HUES6 (cell line): Measurements from ENCODE around the gene OLFML2A.
A peak's percentile ranks its signal among the peaks of the same experiment; 100 is the strongest.

Experiments used
- H3K27ac ChIP-seq: 2 replicates; pipeline ENCODE4 v1.7.0; 2013; ENCODE audit warnings: low read depth, mild to moderate bottlenecking, low read length, inconsistent platforms
- H3K27me3 ChIP-seq: 2 replicates; pipeline ENCODE4 v1.6.1; 2013; ENCODE audit warnings: low read length; ENCODE audit not compliant: control insufficient read depth, insufficient read depth
- H3K36me3 ChIP-seq: 2 replicates; pipeline ENCODE4 v1.6.1; 2013; ENCODE audit warnings: low read length; ENCODE audit not compliant: control insufficient read depth, insufficient read depth
- H3K4me1 ChIP-seq: 2 replicates; pipeline ENCODE4 v1.6.1; 2013; ENCODE audit warnings: low read length; ENCODE audit not compliant: control insufficient read depth, insufficient read depth
- H3K4me3 ChIP-seq: 2 replicates; pipeline ENCODE4 v1.5.1; 2013; ENCODE audit warnings: low read depth, low read length
- H3K9ac ChIP-seq: one replicate; pipeline ENCODE4 v1.6.1; 2013; ENCODE audit warnings: mild to moderate bottlenecking, low read length
- H3K9me3 ChIP-seq: 2 replicates; pipeline ENCODE4 v1.6.1; 2013; ENCODE audit warnings: low read depth, low read length; ENCODE audit not compliant: control insufficient read depth, insufficient read depth

OLFML2A gene

DNA sequence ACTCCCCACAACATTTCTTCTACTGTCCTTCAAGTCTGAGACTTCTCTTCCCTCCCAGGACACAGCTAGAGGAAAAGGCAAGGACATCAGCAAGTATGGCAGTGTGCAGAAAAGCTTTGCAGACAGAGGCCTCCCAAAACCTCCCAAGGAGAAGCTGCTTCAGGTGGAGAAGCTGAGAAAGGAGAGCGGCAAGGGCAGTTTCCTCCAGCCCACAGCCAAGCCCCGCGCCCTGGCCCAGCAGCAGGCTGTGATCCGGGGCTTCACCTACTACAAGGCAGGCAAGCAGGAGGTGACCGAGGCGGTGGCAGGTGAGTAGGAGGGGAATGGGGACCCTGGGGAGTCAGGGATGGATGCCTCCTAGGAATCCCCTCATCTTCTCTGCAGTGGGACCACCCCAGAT, 24.4 kb downstream of the OLFML2A start:
- no peaks in the 10 kb centered on the region for H3K9me3 ChIP-seq
- H3K27me3 ChIP-seq: no peaks in the 10 kb centered on the region
- H3K9ac ChIP-seq: no peak overlapping the region
- H3K4me3 ChIP-seq: no peak overlapping the region
- H3K4me1 ChIP-seq: no peaks in the 10 kb centered on the region
- no peak overlapping the region for H3K27ac ChIP-seq
- H3K36me3 ChIP-seq: no peaks in the 10 kb centered on the region

DNA sequence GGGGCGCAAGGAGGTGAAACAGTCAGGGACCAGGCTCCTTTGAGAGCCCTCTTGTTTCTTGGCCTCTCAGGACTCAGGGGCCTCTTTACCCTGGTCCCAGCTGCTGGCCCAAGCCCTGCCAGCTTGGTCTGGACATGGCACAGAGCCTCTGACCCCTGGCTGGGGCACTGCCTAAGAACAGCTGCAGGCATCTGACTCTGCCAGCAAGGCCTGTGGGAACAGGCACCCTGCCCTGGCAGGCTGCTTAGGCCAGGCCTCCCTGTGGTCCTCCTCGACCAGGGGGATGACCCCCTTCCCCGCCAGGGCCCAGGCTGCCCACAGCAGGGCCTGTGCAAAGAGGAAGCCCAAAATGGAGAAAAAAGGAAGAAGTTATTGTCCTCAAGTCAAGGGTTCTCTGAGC, 25.5 kb downstream of the OLFML2A start:
- H3K9me3 ChIP-seq: no peaks in the 10 kb centered on the region
- H3K27me3 ChIP-seq: no peaks in the 10 kb centered on the region
- no peak overlapping the region for H3K27ac ChIP-seq
- H3K36me3 ChIP-seq: no peaks in the 10 kb centered on the region
- H3K9ac ChIP-seq: no peak overlapping the region
- no peak overlapping the region for H3K4me3 ChIP-seq
- H3K4me1 ChIP-seq: no peaks in the 10 kb centered on the region

DNA sequence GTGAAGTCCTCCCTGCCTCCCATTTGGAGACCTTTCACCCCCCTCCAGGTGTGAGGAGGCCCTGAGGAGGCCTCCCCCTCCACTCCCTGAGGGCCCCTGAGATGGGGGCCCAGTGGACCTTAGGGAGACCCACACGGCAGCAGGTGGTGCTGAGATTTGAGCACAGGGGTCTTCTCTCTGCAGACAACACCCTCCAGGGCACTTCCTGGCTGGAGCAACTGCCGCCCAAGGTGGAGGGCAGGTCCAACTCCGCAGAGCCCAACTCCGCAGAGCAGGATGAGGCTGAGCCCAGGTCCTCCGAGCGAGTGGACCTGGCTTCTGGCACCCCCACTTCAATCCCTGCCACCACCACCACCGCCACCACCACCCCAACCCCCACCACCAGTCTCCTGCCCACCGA, 27.0 kb downstream of the OLFML2A start:
- H3K9ac ChIP-seq: no peak overlapping the region
- H3K27me3 ChIP-seq: no peaks in the 10 kb centered on the region
- no peaks in the 10 kb centered on the region for H3K36me3 ChIP-seq
- H3K9me3 ChIP-seq: no peaks in the 10 kb centered on the region
- H3K4me3 ChIP-seq: no peak overlapping the region
- peaks cover 5% of the 10 kb centered on the region; the same call in 1 of the 2 replicates for H3K4me1 ChIP-seq
- no peak overlapping the region for H3K27ac ChIP-seq

DNA sequence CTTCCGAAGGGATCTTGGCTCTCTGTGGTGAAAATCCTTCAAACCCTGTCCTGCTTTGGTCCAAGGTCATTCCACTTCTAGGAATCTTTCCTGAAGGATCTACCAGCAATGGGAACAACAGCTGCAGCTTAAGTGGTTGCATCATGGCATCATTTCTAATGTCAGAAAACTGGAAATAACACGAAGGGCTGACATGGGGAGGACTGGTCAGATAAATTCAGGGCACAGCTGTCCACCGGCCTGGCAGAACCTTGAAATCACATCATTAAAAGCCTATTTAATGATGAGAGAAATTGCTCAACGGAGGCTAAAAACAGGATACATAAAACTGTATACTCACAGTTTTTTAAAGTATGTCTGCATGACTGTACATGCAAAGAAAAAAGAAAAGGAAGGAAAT, 28.3 kb downstream of the OLFML2A start:
- no peak overlapping the region for H3K9ac ChIP-seq
- H3K27ac ChIP-seq: no peak overlapping the region
- H3K36me3 ChIP-seq: no peaks in the 10 kb centered on the region
- no peak overlapping the region for H3K4me3 ChIP-seq
- H3K4me1 ChIP-seq: peaks cover 7% of the 10 kb centered on the region; the same call in 1 of the 2 replicates
- no peaks in the 10 kb centered on the region for H3K27me3 ChIP-seq
- H3K9me3 ChIP-seq: no peaks in the 10 kb centered on the region

DNA sequence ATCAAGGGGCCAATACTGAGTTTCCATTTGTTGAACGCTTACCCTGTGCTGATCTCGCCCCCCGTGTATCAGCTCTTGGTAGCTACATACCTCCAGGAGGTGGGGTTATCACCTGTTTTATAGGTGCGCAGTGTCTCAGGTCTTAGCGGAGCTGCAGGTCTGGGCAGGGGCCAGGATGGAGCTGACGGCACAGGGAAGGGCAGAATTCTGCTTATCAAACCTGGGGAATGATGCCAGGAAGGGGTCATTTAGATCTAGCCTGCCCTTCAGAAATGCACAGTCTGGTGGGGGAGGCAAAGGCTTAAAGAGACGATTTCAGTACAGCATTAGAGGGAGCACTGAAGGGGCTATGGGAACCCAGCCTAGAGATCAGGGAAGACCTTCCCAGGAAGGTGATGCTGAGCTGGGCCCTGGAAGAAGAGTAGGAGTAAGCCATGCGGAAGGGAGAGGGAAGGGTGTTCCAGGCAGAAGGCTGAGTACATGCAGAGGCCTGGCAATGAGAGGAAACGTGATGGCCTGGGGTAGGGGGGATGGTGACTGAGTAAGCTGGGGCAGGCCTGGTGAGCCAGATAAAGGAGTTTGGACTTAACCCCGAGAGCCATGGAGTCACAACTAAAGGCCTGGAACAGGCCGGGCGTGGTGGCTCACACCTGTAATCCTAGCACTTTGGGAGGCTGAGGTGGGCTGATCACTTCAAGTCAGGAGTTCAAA, 31.5 kb downstream of the OLFML2A start:
- Histone ChIP-seq H3K9me3 (no peaks in the 10 kb centered on the region), H3K9ac (no peak overlapping the region), H3K27me3 (no peaks in the 10 kb centered on the region), H3K27ac (no peak overlapping the region), H3K4me1 (peaks cover 37% of the 10 kb centered on the region), H3K36me3 (no peaks in the 10 kb centered on the region), H3K4me3 (no peak overlapping the region)

DNA sequence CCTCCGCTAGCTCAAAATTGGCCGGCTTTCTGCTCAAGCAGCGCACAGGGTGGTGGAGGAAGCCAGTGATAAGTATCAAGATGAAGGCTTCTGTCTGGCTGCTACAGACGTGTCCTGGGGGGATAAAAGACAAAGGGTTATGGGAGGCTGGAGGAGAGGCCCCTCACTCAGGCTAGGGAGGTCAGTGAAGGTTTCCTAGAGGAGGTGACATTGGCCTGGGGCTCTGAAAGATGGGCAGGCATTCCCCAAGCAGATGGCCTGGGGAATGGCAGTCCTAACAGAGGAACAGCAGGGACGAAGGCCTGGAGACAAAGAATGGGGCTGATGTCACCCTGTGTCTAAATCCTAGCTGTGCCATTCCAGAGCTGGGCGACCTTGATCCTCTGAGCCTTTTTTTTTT, 32.3 kb downstream of the OLFML2A start:
- peaks cover 45% of the 10 kb centered on the region for H3K4me1 ChIP-seq
- no peaks in the 10 kb centered on the region for H3K27me3 ChIP-seq
- no peak overlapping the region for H3K27ac ChIP-seq
- H3K9ac ChIP-seq: no peak overlapping the region
- H3K36me3 ChIP-seq: no peaks in the 10 kb centered on the region
- no peaks in the 10 kb centered on the region for H3K9me3 ChIP-seq
- no peak overlapping the region for H3K4me3 ChIP-seq

DNA sequence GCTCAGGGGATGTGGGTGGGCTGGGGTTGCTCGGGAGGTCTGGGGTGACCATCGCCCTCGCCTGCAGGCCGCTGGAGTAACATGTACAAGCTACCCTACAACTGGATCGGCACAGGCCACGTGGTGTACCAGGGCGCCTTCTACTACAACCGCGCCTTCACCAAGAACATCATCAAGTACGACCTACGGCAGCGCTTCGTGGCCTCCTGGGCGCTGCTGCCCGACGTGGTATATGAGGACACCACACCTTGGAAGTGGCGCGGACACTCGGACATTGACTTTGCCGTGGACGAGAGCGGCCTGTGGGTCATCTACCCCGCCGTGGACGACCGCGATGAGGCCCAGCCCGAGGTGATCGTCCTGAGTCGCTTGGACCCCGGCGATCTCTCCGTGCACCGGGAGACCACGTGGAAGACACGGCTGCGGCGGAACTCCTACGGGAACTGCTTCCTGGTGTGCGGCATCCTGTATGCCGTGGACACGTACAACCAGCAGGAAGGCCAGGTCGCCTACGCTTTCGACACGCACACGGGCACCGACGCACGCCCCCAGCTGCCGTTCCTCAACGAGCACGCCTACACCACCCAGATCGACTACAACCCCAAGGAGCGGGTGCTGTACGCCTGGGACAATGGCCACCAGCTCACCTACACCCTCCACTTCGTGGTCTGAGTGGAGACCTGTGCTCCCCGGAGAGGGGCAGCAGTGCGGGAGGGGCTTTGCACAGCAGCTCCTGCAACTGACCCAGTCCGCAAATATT, 33.0 kb downstream of the OLFML2A start:
- Histone ChIP-seq H3K36me3 (no peaks in the 10 kb centered on the region), H3K4me3 (no peak overlapping the region), H3K4me1 (peaks cover 46% of the 10 kb centered on the region), H3K9ac (no peak overlapping the region), H3K27ac (no peak overlapping the region; the same call in 1 of the 2 replicates), H3K9me3 (no peaks in the 10 kb centered on the region), H3K27me3 (no peaks in the 10 kb centered on the region)

DNA sequence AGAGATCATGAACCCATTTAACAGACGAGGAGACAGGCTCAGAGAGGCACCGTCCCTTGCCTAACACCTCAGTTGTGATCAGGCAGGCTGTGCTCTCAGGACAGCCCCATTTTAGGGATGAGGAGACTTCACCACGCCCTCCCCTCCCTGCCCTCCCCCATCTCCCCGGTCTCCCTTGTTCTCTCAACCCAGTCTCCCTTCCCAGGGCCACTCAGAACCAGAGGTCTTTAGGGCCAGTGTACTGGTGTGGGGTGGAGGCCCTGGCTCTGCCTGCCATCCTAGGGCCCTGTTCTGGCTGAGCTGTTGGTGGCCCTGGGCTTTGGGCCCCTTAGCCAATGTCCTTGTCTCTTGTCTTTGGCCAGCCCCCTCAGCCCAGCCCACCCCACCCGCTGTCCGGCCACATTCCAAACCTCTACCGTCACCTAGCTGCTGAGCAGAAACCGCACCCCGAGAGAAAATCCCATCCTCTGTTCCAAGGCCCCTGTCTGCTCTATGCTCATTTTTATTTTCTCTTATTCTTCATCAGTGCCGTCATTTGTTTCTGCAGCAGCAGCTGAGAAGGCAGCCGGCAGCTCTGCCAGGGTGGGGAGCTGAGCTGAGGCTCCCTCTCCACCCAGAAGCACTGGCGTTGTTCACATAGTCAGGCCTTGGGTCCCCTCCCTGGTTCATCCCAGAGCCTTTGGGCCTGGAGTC, 33.9 kb downstream of the OLFML2A start:
- H3K36me3 ChIP-seq: no peaks in the 10 kb centered on the region
- peak overlapping the region; percentile 65 for H3K9ac ChIP-seq
- H3K4me1 ChIP-seq: peaks cover 46% of the 10 kb centered on the region
- H3K27ac ChIP-seq: peak overlapping the region; percentile 92
- peak overlapping the region; percentile 40; the same call in 1 of the 2 replicates for H3K4me3 ChIP-seq
- H3K27me3 ChIP-seq: no peaks in the 10 kb centered on the region
- no peaks in the 10 kb centered on the region for H3K9me3 ChIP-seq

DNA sequence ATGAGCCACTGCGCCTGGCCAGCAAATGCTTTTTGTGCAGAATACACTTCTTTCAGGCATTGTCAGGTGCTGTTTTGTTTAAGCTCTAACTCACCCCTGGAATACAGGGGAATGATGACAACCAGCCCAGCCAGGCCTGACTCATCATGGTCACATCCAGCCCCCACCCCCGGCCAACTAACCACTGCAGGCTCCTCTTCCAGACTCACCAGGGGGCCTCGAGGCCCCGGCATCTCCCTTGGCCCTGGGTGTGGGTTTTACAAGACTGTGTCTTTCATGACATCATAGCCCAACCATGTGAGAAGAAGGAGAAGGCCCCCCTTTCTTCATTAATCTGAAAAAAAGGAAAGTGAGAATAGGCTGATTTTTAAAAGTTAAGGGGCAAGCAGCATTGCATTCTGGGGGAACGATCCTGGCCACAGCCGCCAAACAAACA, 35.5 kb downstream of the OLFML2A start:
- no peaks in the 10 kb centered on the region for H3K9me3 ChIP-seq
- H3K4me3 ChIP-seq: no peak overlapping the region
- H3K9ac ChIP-seq: peak overlapping the region; percentile 45
- H3K27ac ChIP-seq: peak overlapping the region; percentile 66; the same call in 1 of the 2 replicates
- no peaks in the 10 kb centered on the region for H3K36me3 ChIP-seq
- H3K27me3 ChIP-seq: no peaks in the 10 kb centered on the region
- peaks cover 46% of the 10 kb centered on the region for H3K4me1 ChIP-seq

DNA sequence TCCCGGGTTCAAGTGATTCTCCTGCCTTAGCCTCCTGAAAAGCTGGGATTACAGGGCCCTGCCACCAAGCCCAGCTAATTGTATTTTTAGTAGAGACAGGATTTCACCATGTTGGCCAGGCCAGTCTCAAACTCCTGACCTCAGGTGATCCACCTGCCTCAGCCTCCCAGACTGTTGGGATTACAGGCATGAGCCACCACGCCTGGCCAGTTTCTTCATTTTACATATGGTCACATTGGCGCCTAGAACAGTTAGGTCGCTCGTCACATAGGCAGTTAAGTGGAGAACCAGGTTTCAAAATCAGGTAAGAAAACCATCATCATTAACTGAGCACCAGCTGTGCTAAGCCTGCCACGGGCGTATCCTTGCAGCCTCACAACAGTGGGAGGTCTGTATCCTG, 36.1 kb downstream of the OLFML2A start:
- Histone ChIP-seq H3K27ac (peak overlapping the region; percentile 66; the same call in 1 of the 2 replicates), H3K9me3 (no peaks in the 10 kb centered on the region), H3K27me3 (no peaks in the 10 kb centered on the region), H3K4me3 (no peak overlapping the region), H3K9ac (peak overlapping the region; percentile 45), H3K36me3 (no peaks in the 10 kb centered on the region), H3K4me1 (peaks cover 45% of the 10 kb centered on the region)
